WI38 (cell line): ENCODE results near the gene GABRB2.

Experiments
- H3K4me3 ChIP-seq: 2 replicates; pipeline ENCODE4 v1.5.1; 2011; ENCODE audit warnings: low read depth, mild to moderate bottlenecking, control low read depth, low read length
- CTCF ChIP-seq: IDR thresholded peaks from 2 replicates; pipeline ENCODE4 v1.5.1; 2012; ENCODE audit warnings: low read depth, mild to moderate bottlenecking, control low read depth, low read length

Gene GABRB2

GRCh38 chr5:161277011-161277410 lies 269.5 kb downstream of the GABRB2 start:
- no peak overlapping the region for H3K4me3 ChIP-seq
- no peak for TF ChIP-seq CTCF

GRCh38 chr5:161274951-161275350 lies 271.6 kb downstream of the GABRB2 start:
- H3K4me3 ChIP-seq: no peak overlapping the region
- TF ChIP-seq CTCF: no peak

- no peak overlapping the region for H3K4me3 ChIP-seq
- TF ChIP-seq CTCF: no peak
Measured at GRCh38 chr5:161273410-161273809, 273.1 kb downstream of the GABRB2 start.

- no peak for TF ChIP-seq CTCF
Measured at GRCh38 chr5:161271816-161272215, 274.7 kb downstream of the GABRB2 start.

GRCh38 chr5:161269125-161269524 lies 277.4 kb downstream of the GABRB2 start:
- TF ChIP-seq CTCF: no peak
- H3K4me3 ChIP-seq: no peak overlapping the region

More at GRCh38 chr5:161271816-161272215, 274.7 kb downstream of the GABRB2 start:
- no peak overlapping the region for H3K4me3 ChIP-seq

- TF ChIP-seq CTCF: no peak
- H3K4me3 ChIP-seq: no peak overlapping the region
Measured at GRCh38 chr5:161266954-161267353, 279.6 kb downstream of the GABRB2 start.

GRCh38 chr5:161265006-161265405 lies 281.5 kb downstream of the GABRB2 start:
- no peak overlapping the region for H3K4me3 ChIP-seq
- no peak for TF ChIP-seq CTCF
